ENCODE data around the gene HPD. TPM values are rescaled to one million over a fixed set of nuclear protein-coding genes. Genes with fewer than 3 reads are reported as not detected.
"Not testable (repeated sequence)": the region's sequence is repeated elsewhere in the genome, so short reads cannot be mapped to it uniquely, and the experiment has no call there.

The HPD gene
- total RNA-seq, 1 experiment from 2014 or later, result not detected

GRCh38 chr12:121793838-121794533 lies 64.7 kb downstream of the HPD start:
- Histone ChIP-seq H3K4me2 (ENCODE audit: low read depth, low read length, poor library complexity, severe bottlenecking) (peak overlapping the region; percentile 60), H3K36me3 (ENCODE audit: insufficient read depth, low read length) (no peaks in the 10 kb centered on the region), H3K27me3 (ENCODE audit: low read length) (no peaks in the 10 kb centered on the region), H3K79me2 (ENCODE audit: low read length) (no peaks in the 10 kb centered on the region), H2AFZ (ENCODE audit: low read length) (peak overlapping the region; percentile 59; the same call in 1 of the 2 replicates), H3K4me1 (ENCODE audit: low read length) (peaks cover 46% of the 10 kb centered on the region), H4K20me1 (ENCODE audit: insufficient read depth, low read depth, low read length) (peaks cover 4% of the 10 kb centered on the region; the same call in 1 of the 2 replicates), H3K9ac (ENCODE audit: low read length) (peak overlapping the region; percentile 56), H3K9me3 (ENCODE audit: low read length) (no peaks in the 10 kb centered on the region), H3K4me3 (ENCODE audit: low read length) (peak overlapping the region; percentile 65), H3K9me2 (replicated peaks; ENCODE audit: insufficient read depth, low read length) (no peaks in the 10 kb centered on the region), H3K27ac (ENCODE audit: low read length) (no peak overlapping the region)
- DNase-seq, result peak; percentile 96

- Histone ChIP-seq H3K4me3 (ENCODE audit: low read length) (peak within 1 kb of the TSS; percentile 65), H4K20me1 (ENCODE audit: insufficient read depth, low read depth, low read length) (peaks cover 4% of the 10 kb centered on the region; the same call in 1 of the 2 replicates), H3K9me2 (replicated peaks; ENCODE audit: insufficient read depth, low read length) (no peaks in the 10 kb centered on the region), H3K27ac (ENCODE audit: low read length) (no peak within 1 kb of the TSS), H3K9me3 (ENCODE audit: low read length) (no peaks in the 10 kb centered on the region), H3K4me2 (ENCODE audit: low read depth, low read length, poor library complexity, severe bottlenecking) (peak within 1 kb of the TSS; percentile 60), H3K27me3 (ENCODE audit: low read length) (no peaks in the 10 kb centered on the region), H3K9ac (ENCODE audit: low read length) (peak within 1 kb of the TSS; percentile 56), H3K4me1 (ENCODE audit: low read length) (peaks cover 44% of the 10 kb centered on the region), H3K79me2 (ENCODE audit: low read length) (no peaks in the 10 kb centered on the region), H2AFZ (ENCODE audit: low read length) (peak within 1 kb of the TSS; percentile 59; the same call in 1 of the 2 replicates), H3K36me3 (ENCODE audit: insufficient read depth, low read length) (no peaks in the 10 kb centered on the region)
- DNase-seq, result peak; percentile 75
Measured at GRCh38 chr12:121793440-121793837, 65.2 kb downstream of the HPD start, which contains the start of gene RHOF. Gene RHOF, minus strand, starts transcription at chr12:121793688. Its CDS starts 55 bp downstream, at chr12:121793633.

- Histone ChIP-seq H4K20me1 (ENCODE audit: insufficient read depth, low read depth, low read length) (peaks cover 4% of the 10 kb centered on the region; the same call in 1 of the 2 replicates), H3K36me3 (ENCODE audit: insufficient read depth, low read length) (no peaks in the 10 kb centered on the region), H3K4me1 (ENCODE audit: low read length) (peaks cover 44% of the 10 kb centered on the region), H3K79me2 (ENCODE audit: low read length) (no peaks in the 10 kb centered on the region), H3K27me3 (ENCODE audit: low read length) (no peaks in the 10 kb centered on the region), H3K4me3 (ENCODE audit: low read length) (peak overlapping the region; percentile 65), H3K4me2 (ENCODE audit: low read depth, low read length, poor library complexity, severe bottlenecking) (peak overlapping the region; percentile 60), H3K9ac (ENCODE audit: low read length) (peak overlapping the region; percentile 53), H3K9me3 (ENCODE audit: low read length) (no peaks in the 10 kb centered on the region), H3K9me2 (replicated peaks; ENCODE audit: insufficient read depth, low read length) (no peaks in the 10 kb centered on the region), H2AFZ (ENCODE audit: low read length) (no peak overlapping the region), H3K27ac (ENCODE audit: low read length) (no peak overlapping the region)
- DNase-seq, result peak; percentile 68
Measured at GRCh38 chr12:121792607-121793439, 65.8 kb downstream of the HPD start.

- peaks cover 4% of the 10 kb centered on the region; the same call in 1 of the 2 replicates for H4K20me1 ChIP-seq (ENCODE audit: insufficient read depth, low read depth, low read length)
- H3K4me3 ChIP-seq (ENCODE audit: low read length), result no peak overlapping the region
- H3K9me3 ChIP-seq (ENCODE audit: low read length), result no peaks in the 10 kb centered on the region
- H3K27me3 ChIP-seq (ENCODE audit: low read length), result no peaks in the 10 kb centered on the region
- H3K79me2 ChIP-seq (ENCODE audit: low read length), result no peaks in the 10 kb centered on the region
- no peak overlapping the region for H3K27ac ChIP-seq (ENCODE audit: low read length)
- no peak overlapping the region for H3K4me2 ChIP-seq (ENCODE audit: low read depth, low read length, poor library complexity, severe bottlenecking)
- H3K9ac ChIP-seq (ENCODE audit: low read length), result no peak overlapping the region
- H3K36me3 ChIP-seq (ENCODE audit: insufficient read depth, low read length), result no peaks in the 10 kb centered on the region
- no peak overlapping the region for H2AFZ ChIP-seq (ENCODE audit: low read length)
- H3K4me1 ChIP-seq (ENCODE audit: low read length), result peaks cover 44% of the 10 kb centered on the region
- DNase-seq, result peak; percentile 43
- no peaks in the 10 kb centered on the region for H3K9me2 ChIP-seq (replicated peaks; ENCODE audit: insufficient read depth, low read length)
Measured at GRCh38 chr12:121791671-121792551, 66.7 kb downstream of the HPD start.

GRCh38 chr12:121790785-121791184 lies 67.9 kb downstream of the HPD start:
- Histone ChIP-seq H3K9ac (ENCODE audit: low read length) (0 out of 2 replicates have a peak overlapping the region, but pooled peaks have one; percentile 51), H3K4me1 (ENCODE audit: low read length) (peaks cover 44% of the 10 kb centered on the region)
- not testable (repeated sequence) for H3K27ac ChIP-seq (ENCODE audit: low read length); H3K9me2 ChIP-seq (replicated peaks; ENCODE audit: insufficient read depth, low read length); H3K27me3 ChIP-seq (ENCODE audit: low read length); DNase-seq; H2AFZ ChIP-seq (ENCODE audit: low read length); H3K4me2 ChIP-seq (ENCODE audit: low read depth, low read length, poor library complexity, severe bottlenecking); H4K20me1 ChIP-seq (ENCODE audit: insufficient read depth, low read depth, low read length); H3K9me3 ChIP-seq (ENCODE audit: low read length); H3K79me2 ChIP-seq (ENCODE audit: low read length); H3K36me3 ChIP-seq (ENCODE audit: insufficient read depth, low read length); H3K4me3 ChIP-seq (ENCODE audit: low read length)

GRCh38 chr12:121789800-121790728 lies 68.6 kb downstream of the HPD start:
- H3K36me3 ChIP-seq (ENCODE audit: insufficient read depth, low read length), result no peaks in the 10 kb centered on the region
- DNase-seq, result peak; percentile 81
- no peaks in the 10 kb centered on the region for H3K27me3 ChIP-seq (ENCODE audit: low read length)
- no peak overlapping the region for H3K27ac ChIP-seq (ENCODE audit: low read length)
- no peaks in the 10 kb centered on the region for H3K9me3 ChIP-seq (ENCODE audit: low read length)
- H3K4me2 ChIP-seq (ENCODE audit: low read depth, low read length, poor library complexity, severe bottlenecking), result peak overlapping the region; percentile 34
- peak overlapping the region; percentile 18; the same call in 1 of the 2 replicates for H2AFZ ChIP-seq (ENCODE audit: low read length)
- H3K4me3 ChIP-seq (ENCODE audit: low read length), result no peak overlapping the region; the same call in 1 of the 2 replicates
- peak overlapping the region; percentile 51 for H3K9ac ChIP-seq (ENCODE audit: low read length)
- H3K4me1 ChIP-seq (ENCODE audit: low read length), result peaks cover 41% of the 10 kb centered on the region
- no peaks in the 10 kb centered on the region for H3K9me2 ChIP-seq (replicated peaks; ENCODE audit: insufficient read depth, low read length)
- H4K20me1 ChIP-seq (ENCODE audit: insufficient read depth, low read depth, low read length), result no peaks in the 10 kb centered on the region
- no peaks in the 10 kb centered on the region for H3K79me2 ChIP-seq (ENCODE audit: low read length)
